H1 (cell line): ENCODE results near the gene GRPR. TPM values are rescaled to one million over a fixed set of nuclear protein-coding genes. Genes with fewer than 3 reads are reported as not detected.

ENCODE experiments used
- KDM1A ChIP-seq: fragments of 200-600, 300-600 bp; sonication (generic); IDR thresholded peaks from 2 replicates; pipeline ENCODE4 v1.7.1; 2016; ENCODE audit warnings: mild to moderate bottlenecking, low read length, borderline replicate concordance
- MAFK ChIP-seq: IDR thresholded peaks from 2 replicates; pipeline ENCODE4 v1.6.1; 2012; ENCODE audit warnings: low read depth, mild to moderate bottlenecking, improper control_type of control experiment, low read length
- SP2 ChIP-seq: IDR thresholded peaks from 2 replicates; pipeline ENCODE4 v1.6.1; 2012; ENCODE audit warnings: mild to moderate bottlenecking, low read length, inconsistent platforms
- SUZ12 ChIP-seq: fragments of 200-600 bp; sonication (generic); IDR thresholded peaks from 2 replicates; pipeline ENCODE4 v1.6.1; 2012; ENCODE audit warnings: mild to moderate bottlenecking, inconsistent platforms, low read length, moderate library complexity, mixed read lengths
- polyA plus RNA-seq, 7 experiments: library from polyadenylated mRNA; depleted of rRNA in 3 of 7; stranded (reverse) in 5 of 7; unstranded in 2 of 7; fragments of >200 nt in 5 of 7; fragments of 200-250 nt in 2 of 7; gene quantifications; 1 replicate in 5 of 7; 2 replicates in 1 of 7; 4 replicates in 1 of 7; pipeline versions ENCODE4 v1.2.1 to v1.2.3, GENCODE V29; 2011 to 2013; ENCODE audit warnings: missing spikeins in 2 of 7, mixed read lengths in 2 of 7
- total RNA-seq: library from RNA; stranded (reverse); fragmentation: NEBNext Ultra II Directional; extraction: Animal tissue kit (Norgen Biotek cat#: 25700); gene quantifications from 2 replicates; pipeline ENCODE4 v1.2.1, GENCODE V29; 2021
- TF ChIP-seq, protein P1 (sequence below): IDR thresholded peaks from 2 replicates; pipeline ENCODE4 v1.6.1; 2012; ENCODE audit warnings: low read length, inconsistent platforms
- TF ChIP-seq, protein P2 (sequence below): fragments of 300-600 bp; sonication (generic); IDR thresholded peaks from 2 replicates; pipeline ENCODE4 v1.7.1; 2012; ENCODE audit warnings: low read length, moderate library complexity, mild to moderate bottlenecking, inconsistent platforms; ENCODE audit not compliant: insufficient replicate concordance
- TF ChIP-seq, protein P3 (sequence below): IDR thresholded peaks from 2 replicates; pipeline ENCODE4 v1.6.1; 2011; ENCODE audit warnings: low read length, improper control_type of control experiment

The GRPR gene
- total and polyA plus RNA-seq, 2 of the 8 experiments (the other 6 are each of a cell fraction or from before 2014, with no cell fraction given) = 18.6 to 78.4 TPM

DNA sequence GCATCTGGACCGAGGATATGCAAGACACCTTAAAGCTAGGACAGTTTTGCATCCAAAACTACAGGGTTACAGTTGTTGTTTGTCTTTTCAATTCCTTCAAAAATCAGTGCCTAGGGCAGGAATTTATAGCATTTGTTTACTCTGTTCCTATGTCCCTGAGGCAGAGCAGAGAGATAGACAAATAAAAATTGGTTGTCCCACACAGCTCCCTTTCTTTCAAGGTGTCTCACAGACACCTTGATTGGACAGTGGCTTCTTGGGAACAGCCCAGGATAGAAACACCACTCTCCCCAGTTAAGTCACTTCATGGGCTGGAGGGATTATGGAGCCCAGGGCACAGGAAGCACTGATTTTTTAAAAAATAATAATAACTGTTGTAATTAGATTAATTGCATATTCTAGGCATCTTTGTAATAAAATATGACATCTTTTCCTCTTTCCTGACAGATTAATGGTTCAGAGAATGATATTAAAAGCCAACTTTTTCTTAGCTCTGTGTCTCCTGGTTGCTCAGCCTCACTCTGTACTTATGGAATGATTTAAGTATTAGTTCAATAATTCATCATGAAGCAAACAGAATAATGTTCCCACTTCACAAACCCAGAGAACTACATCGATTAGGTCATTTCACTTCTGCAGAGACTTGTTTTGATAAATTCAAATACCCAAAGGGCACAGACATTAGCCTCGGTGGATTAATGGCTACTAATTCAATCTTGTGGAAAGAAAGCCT lies 52.1 kb downstream of the GRPR start (continued):
- TF ChIP-seq, protein P1, sequence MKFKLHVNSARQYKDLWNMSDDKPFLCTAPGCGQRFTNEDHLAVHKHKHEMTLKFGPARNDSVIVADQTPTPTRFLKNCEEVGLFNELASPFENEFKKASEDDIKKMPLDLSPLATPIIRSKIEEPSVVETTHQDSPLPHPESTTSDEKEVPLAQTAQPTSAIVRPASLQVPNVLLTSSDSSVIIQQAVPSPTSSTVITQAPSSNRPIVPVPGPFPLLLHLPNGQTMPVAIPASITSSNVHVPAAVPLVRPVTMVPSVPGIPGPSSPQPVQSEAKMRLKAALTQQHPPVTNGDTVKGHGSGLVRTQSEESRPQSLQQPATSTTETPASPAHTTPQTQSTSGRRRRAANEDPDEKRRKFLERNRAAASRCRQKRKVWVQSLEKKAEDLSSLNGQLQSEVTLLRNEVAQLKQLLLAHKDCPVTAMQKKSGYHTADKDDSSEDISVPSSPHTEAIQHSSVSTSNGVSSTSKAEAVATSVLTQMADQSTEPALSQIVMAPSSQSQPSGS = no peak
- no peak for TF ChIP-seq MAFK
- no peak for TF ChIP-seq KDM1A
- TF ChIP-seq, protein P2, sequence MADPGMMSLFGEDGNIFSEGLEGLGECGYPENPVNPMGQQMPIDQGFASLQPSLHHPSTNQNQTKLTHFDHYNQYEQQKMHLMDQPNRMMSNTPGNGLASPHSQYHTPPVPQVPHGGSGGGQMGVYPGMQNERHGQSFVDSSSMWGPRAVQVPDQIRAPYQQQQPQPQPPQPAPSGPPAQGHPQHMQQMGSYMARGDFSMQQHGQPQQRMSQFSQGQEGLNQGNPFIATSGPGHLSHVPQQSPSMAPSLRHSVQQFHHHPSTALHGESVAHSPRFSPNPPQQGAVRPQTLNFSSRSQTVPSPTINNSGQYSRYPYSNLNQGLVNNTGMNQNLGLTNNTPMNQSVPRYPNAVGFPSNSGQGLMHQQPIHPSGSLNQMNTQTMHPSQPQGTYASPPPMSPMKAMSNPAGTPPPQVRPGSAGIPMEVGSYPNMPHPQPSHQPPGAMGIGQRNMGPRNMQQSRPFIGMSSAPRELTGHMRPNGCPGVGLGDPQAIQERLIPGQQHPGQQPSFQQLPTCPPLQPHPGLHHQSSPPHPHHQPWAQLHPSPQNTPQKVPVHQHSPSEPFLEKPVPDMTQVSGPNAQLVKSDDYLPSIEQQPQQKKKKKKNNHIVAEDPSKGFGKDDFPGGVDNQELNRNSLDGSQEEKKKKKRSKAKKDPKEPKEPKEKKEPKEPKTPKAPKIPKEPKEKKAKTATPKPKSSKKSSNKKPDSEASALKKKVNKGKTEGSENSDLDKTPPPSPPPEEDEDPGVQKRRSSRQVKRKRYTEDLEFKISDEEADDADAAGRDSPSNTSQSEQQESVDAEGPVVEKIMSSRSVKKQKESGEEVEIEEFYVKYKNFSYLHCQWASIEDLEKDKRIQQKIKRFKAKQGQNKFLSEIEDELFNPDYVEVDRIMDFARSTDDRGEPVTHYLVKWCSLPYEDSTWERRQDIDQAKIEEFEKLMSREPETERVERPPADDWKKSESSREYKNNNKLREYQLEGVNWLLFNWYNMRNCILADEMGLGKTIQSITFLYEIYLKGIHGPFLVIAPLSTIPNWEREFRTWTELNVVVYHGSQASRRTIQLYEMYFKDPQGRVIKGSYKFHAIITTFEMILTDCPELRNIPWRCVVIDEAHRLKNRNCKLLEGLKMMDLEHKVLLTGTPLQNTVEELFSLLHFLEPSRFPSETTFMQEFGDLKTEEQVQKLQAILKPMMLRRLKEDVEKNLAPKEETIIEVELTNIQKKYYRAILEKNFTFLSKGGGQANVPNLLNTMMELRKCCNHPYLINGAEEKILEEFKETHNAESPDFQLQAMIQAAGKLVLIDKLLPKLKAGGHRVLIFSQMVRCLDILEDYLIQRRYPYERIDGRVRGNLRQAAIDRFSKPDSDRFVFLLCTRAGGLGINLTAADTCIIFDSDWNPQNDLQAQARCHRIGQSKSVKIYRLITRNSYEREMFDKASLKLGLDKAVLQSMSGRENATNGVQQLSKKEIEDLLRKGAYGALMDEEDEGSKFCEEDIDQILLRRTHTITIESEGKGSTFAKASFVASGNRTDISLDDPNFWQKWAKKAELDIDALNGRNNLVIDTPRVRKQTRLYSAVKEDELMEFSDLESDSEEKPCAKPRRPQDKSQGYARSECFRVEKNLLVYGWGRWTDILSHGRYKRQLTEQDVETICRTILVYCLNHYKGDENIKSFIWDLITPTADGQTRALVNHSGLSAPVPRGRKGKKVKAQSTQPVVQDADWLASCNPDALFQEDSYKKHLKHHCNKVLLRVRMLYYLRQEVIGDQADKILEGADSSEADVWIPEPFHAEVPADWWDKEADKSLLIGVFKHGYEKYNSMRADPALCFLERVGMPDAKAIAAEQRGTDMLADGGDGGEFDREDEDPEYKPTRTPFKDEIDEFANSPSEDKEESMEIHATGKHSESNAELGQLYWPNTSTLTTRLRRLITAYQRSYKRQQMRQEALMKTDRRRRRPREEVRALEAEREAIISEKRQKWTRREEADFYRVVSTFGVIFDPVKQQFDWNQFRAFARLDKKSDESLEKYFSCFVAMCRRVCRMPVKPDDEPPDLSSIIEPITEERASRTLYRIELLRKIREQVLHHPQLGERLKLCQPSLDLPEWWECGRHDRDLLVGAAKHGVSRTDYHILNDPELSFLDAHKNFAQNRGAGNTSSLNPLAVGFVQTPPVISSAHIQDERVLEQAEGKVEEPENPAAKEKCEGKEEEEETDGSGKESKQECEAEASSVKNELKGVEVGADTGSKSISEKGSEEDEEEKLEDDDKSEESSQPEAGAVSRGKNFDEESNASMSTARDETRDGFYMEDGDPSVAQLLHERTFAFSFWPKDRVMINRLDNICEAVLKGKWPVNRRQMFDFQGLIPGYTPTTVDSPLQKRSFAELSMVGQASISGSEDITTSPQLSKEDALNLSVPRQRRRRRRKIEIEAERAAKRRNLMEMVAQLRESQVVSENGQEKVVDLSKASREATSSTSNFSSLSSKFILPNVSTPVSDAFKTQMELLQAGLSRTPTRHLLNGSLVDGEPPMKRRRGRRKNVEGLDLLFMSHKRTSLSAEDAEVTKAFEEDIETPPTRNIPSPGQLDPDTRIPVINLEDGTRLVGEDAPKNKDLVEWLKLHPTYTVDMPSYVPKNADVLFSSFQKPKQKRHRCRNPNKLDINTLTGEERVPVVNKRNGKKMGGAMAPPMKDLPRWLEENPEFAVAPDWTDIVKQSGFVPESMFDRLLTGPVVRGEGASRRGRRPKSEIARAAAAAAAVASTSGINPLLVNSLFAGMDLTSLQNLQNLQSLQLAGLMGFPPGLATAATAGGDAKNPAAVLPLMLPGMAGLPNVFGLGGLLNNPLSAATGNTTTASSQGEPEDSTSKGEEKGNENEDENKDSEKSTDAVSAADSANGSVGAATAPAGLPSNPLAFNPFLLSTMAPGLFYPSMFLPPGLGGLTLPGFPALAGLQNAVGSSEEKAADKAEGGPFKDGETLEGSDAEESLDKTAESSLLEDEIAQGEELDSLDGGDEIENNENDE = no peak
- TF ChIP-seq SUZ12 = no peak
- TF ChIP-seq, protein P3, sequence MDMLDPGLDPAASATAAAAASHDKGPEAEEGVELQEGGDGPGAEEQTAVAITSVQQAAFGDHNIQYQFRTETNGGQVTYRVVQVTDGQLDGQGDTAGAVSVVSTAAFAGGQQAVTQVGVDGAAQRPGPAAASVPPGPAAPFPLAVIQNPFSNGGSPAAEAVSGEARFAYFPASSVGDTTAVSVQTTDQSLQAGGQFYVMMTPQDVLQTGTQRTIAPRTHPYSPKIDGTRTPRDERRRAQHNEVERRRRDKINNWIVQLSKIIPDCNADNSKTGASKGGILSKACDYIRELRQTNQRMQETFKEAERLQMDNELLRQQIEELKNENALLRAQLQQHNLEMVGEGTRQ = no peak
- TF ChIP-seq SP2 = no peak
